GM23248 (cell line): ENCODE measurements around the gene SIGLEC14. TPM values are rescaled to one million over a fixed set of nuclear protein-coding genes. Genes with fewer than 3 reads are reported as not detected.

Experiments used
- DNase-seq: peaks from one replicate; pipeline ENCODE4 v3.0.0-alpha.2; 2015
- H2AFZ ChIP-seq: fragments of 200-600 bp; sonication (generic); 2 replicates; pipeline ENCODE4 v1.6.1; 2016; ENCODE audit warnings: antibody characterized with exemption
- H3F3A ChIP-seq: fragments of 200-600 bp; sonication (generic); 2 replicates; pipeline ENCODE4 v1.6.1; 2016; ENCODE audit warnings: mild to moderate bottlenecking, antibody characterized with exemption, mixed run types; ENCODE audit not compliant: insufficient read depth
- H3K27ac ChIP-seq: fragments of 200-600 bp; sonication (generic); 2 replicates; pipeline ENCODE4 v1.5.1; 2016; ENCODE audit warnings: mild to moderate bottlenecking
- H3K27me3 ChIP-seq: fragments of 200-600 bp; sonication (generic); replicated peaks from 2 replicates; pipeline ENCODE4 v1.6.1; 2016; ENCODE audit warnings: mild to moderate bottlenecking; ENCODE audit not compliant: insufficient read depth
- H3K36me3 ChIP-seq: fragments of 200-600 bp; sonication (generic); 2 replicates; pipeline ENCODE4 v1.6.1; 2016; ENCODE audit warnings: low read depth, mild to moderate bottlenecking
- H3K4me1 ChIP-seq: fragments of 200-600 bp; sonication (generic); 2 replicates; pipeline ENCODE4 v1.6.1; 2016; ENCODE audit warnings: mild to moderate bottlenecking; ENCODE audit not compliant: insufficient read depth
- H3K4me2 ChIP-seq: fragments of 200-600 bp; sonication (generic); one replicate; pipeline ENCODE4 v1.6.1; 2016; ENCODE audit warnings: mild to moderate bottlenecking; ENCODE audit not compliant: unreplicated experiment
- H3K4me3 ChIP-seq: fragments of 200-600 bp; sonication (generic); 2 replicates; pipeline ENCODE4 v1.5.1; 2016; ENCODE audit warnings: mild to moderate bottlenecking
- H3K79me2 ChIP-seq: fragments of 200-600 bp; sonication (generic); 2 replicates; pipeline ENCODE4 v1.6.1; 2016; ENCODE audit warnings: mild to moderate bottlenecking; ENCODE audit not compliant: insufficient read depth
- H3K9ac ChIP-seq: fragments of 200-600 bp; sonication (generic); 2 replicates; pipeline ENCODE4 v1.6.1; 2016; ENCODE audit warnings: mild to moderate bottlenecking
- H3K9me2 ChIP-seq: fragments of 200-600 bp; sonication (generic); 2 replicates; pipeline ENCODE4 v1.6.1; 2016; ENCODE audit warnings: mixed run types, mild to moderate bottlenecking, moderate library complexity; ENCODE audit not compliant: insufficient read depth
- H3K9me3 ChIP-seq: fragments of 200-600 bp; sonication (generic); one replicate; pipeline ENCODE4 v1.6.1; 2017; ENCODE audit warnings: low read depth
- H4K20me1 ChIP-seq: fragments of 200-600 bp; sonication (generic); 2 replicates; pipeline ENCODE4 v1.6.0; 2016; ENCODE audit not compliant: insufficient read depth
- EZH2 ChIP-seq: fragments of 200-600 bp; sonication (generic); IDR thresholded peaks from 2 replicates; pipeline ENCODE4 v1.6.1; 2018; ENCODE audit warnings: antibody characterized with exemption, mild to moderate bottlenecking; ENCODE audit not compliant: insufficient read depth, poor library complexity, severe bottlenecking
- EZH2phosphoT487 ChIP-seq: fragments of 200-600 bp; sonication (generic); IDR thresholded peaks from 2 replicates; pipeline ENCODE4 v1.6.1; 2018; ENCODE audit warnings: antibody characterized with exemption, moderate library complexity, mild to moderate bottlenecking, low read depth; ENCODE audit not compliant: insufficient read depth
- WGBS, 2 experiments: methylation state at CpG; one replicate each; pipeline ENCODE4 v1.1.6; 2015 to 2017; ENCODE audit warnings: low lambda C conversion rate in 2 of 2, low coverage in 1 of 2; ENCODE audit errors: missing lambda C conversion rate in 2 of 2; 5-methylcytosine and 5-hydroxymethylcytosine counted together
- in situ Hi-C: fragments of 300-500 bp; cut with MboI; formaldehyde crosslinking; loops from 2 replicates; pipeline ENCODE4 v1.15.0; 2020
- polyA plus RNA-seq: library from polyadenylated mRNA; unstranded; fragments of >200 nt; fragmentation: Nextera tagmentation; extraction: Ambion mirVana; gene quantifications from 2 replicates; pipeline ENCODE4 v1.2.1, GENCODE V29; 2016
- total RNA-seq: library from RNA; depleted of rRNA; stranded (reverse); fragments of >200 nt; shearing (Covaris generic); gene quantifications from 2 replicates; pipeline ENCODE4 v1.2.3, GENCODE V29; 2014

SIGLEC14 gene
- total and polyA plus RNA-seq, 2 experiments from 2014 or later: not detected

GRCh38 chr19:51652266-51652665 is 5.6 kb upstream of the SIGLEC14 start:
- Histone ChIP-seq H4K20me1 (no peaks in the 10 kb centered on the region), H3K4me1 (no peaks in the 10 kb centered on the region), H2AFZ (no peak overlapping the region), H3K9ac (no peak overlapping the region), H3K9me3 (no peaks in the 10 kb centered on the region), H3K9me2 (no peaks in the 10 kb centered on the region), H3K36me3 (no peaks in the 10 kb centered on the region), H3K79me2 (no peaks in the 10 kb centered on the region), H3K27ac (no peak overlapping the region), H3K4me3 (no peak overlapping the region), H3K4me2 (no peak overlapping the region), H3K27me3 (0 out of 2 replicates have a peak, but pooled peaks cover 9% of the 10 kb centered on the region), H3F3A (no peaks in the 10 kb centered on the region)
- 41 to 43% methylated on average over 4 of the region's 4 CpGs for WGBS, 2 experiments
- TF ChIP-seq EZH2: no peak
- no peak for TF ChIP-seq EZH2phosphoT487
- DNase-seq: no peak
- in situ Hi-C loops: loop anchor here (10.0 kb wide), 1 partner anchor 187 kb away; no protein-coding TSS in a partner anchor

DNA sequence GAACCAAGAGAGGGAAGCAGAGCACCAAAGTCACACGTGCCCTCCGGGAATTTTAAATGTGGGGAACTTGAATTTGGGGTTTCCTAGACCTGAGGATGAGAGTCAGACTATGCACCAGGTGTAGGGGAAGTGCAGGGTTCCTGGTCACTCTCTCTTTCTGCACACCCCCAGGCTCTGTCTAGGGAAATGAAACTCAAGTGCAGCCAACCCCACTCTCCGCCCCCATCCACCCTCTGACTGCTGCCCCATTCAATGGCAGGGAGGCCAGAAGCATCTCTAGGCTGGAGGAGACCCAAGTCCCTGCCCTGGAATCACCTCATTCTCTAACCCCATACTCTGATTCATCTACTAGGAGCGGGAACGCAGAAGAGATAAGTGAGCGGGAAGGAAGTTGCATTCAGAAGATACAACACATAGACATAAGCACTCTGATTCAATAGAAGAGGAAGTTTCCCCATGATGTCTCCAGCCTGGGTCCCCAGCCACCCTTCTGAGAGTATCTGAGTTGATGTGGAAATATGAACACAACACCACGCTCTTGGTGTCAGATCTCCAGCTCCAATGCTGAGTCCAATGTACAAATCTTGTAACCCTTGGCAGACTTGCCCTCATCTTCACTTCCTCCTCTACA is 4.7 kb upstream of the SIGLEC14 start:
- H3K27me3 ChIP-seq: 0 out of 2 replicates have a peak, but pooled peaks cover 9% of the 10 kb centered on the region
- TF ChIP-seq EZH2 (no peak), EZH2phosphoT487 (no peak)
- in situ Hi-C loops: loop anchor here (10.0 kb wide), 1 partner anchor 187 kb away; no protein-coding TSS in a partner anchor
- no peaks in the 10 kb centered on the region for H3K9me2 ChIP-seq
- no peaks in the 10 kb centered on the region for H3K9me3 ChIP-seq
- H2AFZ ChIP-seq: no peak overlapping the region
- DNase-seq: no peak
- H3K9ac ChIP-seq: no peak overlapping the region
- WGBS, 2 experiments: 44 to 45% methylated on average over 6 to 7 of the region's 7 CpGs
- no peak overlapping the region for H3K27ac ChIP-seq
- no peaks in the 10 kb centered on the region for H3K36me3 ChIP-seq
- no peaks in the 10 kb centered on the region for H3K4me1 ChIP-seq
- H4K20me1 ChIP-seq: no peaks in the 10 kb centered on the region
- H3K79me2 ChIP-seq: no peaks in the 10 kb centered on the region
- no peak overlapping the region for H3K4me2 ChIP-seq
- H3K4me3 ChIP-seq: no peak overlapping the region
- no peaks in the 10 kb centered on the region for H3F3A ChIP-seq

DNA sequence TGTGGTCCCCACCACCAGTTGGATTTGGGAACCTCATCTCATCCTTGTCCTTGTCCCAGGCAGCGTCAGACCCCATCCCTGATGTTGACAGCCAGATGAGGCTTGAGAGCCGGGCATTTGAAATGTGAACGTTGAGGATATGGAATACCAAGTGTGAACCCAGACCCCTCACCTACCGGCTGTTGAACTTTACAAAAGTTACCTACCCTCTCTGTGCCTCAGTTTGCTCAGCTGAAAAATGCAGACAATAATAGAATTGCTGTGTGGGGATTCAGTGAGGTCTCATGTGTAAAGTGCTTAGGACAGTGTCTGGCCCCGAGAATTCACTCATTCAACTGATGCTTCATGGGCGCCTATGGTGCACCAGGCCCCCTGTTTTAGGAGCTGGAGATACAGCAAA is 693 bp upstream of the SIGLEC14 start:
- Histone ChIP-seq H3K4me3 (no peak overlapping the region), H3K9me3 (no peaks in the 10 kb centered on the region), H3K9ac (no peak overlapping the region), H3K4me1 (no peaks in the 10 kb centered on the region), H3K36me3 (no peaks in the 10 kb centered on the region), H4K20me1 (no peaks in the 10 kb centered on the region), H3K9me2 (no peaks in the 10 kb centered on the region), H3K79me2 (no peaks in the 10 kb centered on the region), H2AFZ (no peak overlapping the region), H3K27me3 (0 out of 2 replicates have a peak, but pooled peaks cover 5% of the 10 kb centered on the region), H3F3A (no peaks in the 10 kb centered on the region), H3K4me2 (no peak overlapping the region), H3K27ac (no peak overlapping the region)
- 63 to 76% methylated on average over 6 of the region's 6 CpGs for WGBS, 2 experiments
- TF ChIP-seq EZH2phosphoT487 (no peak), EZH2 (no peak)
- DNase-seq: no peak
- in situ Hi-C loops: no loop called here

- no peak overlapping the region for H3K9ac ChIP-seq
- H3K27me3 ChIP-seq: peaks cover 8% of the 10 kb centered on the region; the same call in 1 of the 2 replicates
- no peaks in the 10 kb centered on the region for H3K79me2 ChIP-seq
- no peaks in the 10 kb centered on the region for H4K20me1 ChIP-seq
- H3K9me2 ChIP-seq: no peaks in the 10 kb centered on the region
- in situ Hi-C loops: no loop called here
- no peaks in the 10 kb centered on the region for H3K4me1 ChIP-seq
- H3K9me3 ChIP-seq: no peaks in the 10 kb centered on the region
- H3K36me3 ChIP-seq: no peaks in the 10 kb centered on the region
- H3F3A ChIP-seq: no peaks in the 10 kb centered on the region
- DNase-seq: no peak
- no peak for TF ChIP-seq EZH2
- WGBS, 2 experiments: 11 to 13% methylated on average over 10 of the region's 11 CpGs
- H3K4me3 ChIP-seq: no peak overlapping the region
- H3K4me2 ChIP-seq: no peak overlapping the region
- no peak overlapping the region for H2AFZ ChIP-seq
- H3K27ac ChIP-seq: no peak overlapping the region
Observed at GRCh38 chr19:51644636-51645271, 1.9 kb downstream of the SIGLEC14 start.
